B cell (primary cell): ENCODE results near the gene FOXK1.

Source experiments
- EZH2 ChIP-seq: IDR thresholded peaks from 2 replicates; pipeline ENCODE4 v1.6.1; 2012; ENCODE audit warnings: borderline replicate concordance, low read depth, mild to moderate bottlenecking, moderate library complexity, low read length; ENCODE audit not compliant: insufficient read depth, poor library complexity, severe bottlenecking
- TF ChIP-seq, protein P1 (sequence below): fragments of 200-600 bp; IDR thresholded peaks from one replicate; pipeline ENCODE4 v1.8.0; 2022; ENCODE audit warnings: antibody characterized with exemption, mild to moderate bottlenecking

DNA sequence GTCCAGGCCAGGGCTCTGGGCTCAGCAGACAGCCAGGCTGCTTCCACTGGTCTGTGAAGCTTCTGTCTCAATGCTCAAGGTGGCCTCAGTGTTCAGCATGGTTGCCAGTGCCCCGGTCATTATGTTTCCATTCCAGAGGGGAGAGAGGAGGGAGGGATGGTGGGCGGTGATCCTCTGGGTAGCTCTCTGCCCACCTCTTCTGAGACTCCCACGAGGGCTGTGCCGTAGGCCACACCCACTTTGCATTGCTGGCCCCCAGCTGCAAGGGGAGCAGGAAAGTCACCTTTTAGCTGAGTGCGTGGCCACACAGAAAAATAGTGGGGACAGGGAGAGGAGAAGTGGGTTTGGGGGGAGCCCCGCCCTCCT lies 42.5 kb downstream of the FOXK1 start:
- TF ChIP-seq, protein P1, sequence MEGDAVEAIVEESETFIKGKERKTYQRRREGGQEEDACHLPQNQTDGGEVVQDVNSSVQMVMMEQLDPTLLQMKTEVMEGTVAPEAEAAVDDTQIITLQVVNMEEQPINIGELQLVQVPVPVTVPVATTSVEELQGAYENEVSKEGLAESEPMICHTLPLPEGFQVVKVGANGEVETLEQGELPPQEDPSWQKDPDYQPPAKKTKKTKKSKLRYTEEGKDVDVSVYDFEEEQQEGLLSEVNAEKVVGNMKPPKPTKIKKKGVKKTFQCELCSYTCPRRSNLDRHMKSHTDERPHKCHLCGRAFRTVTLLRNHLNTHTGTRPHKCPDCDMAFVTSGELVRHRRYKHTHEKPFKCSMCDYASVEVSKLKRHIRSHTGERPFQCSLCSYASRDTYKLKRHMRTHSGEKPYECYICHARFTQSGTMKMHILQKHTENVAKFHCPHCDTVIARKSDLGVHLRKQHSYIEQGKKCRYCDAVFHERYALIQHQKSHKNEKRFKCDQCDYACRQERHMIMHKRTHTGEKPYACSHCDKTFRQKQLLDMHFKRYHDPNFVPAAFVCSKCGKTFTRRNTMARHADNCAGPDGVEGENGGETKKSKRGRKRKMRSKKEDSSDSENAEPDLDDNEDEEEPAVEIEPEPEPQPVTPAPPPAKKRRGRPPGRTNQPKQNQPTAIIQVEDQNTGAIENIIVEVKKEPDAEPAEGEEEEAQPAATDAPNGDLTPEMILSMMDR: no peak
- TF ChIP-seq EZH2: no peak
